Measurements from ENCODE around the gene GCN1. TPM values are rescaled to one million over a fixed set of nuclear protein-coding genes. Genes with fewer than 3 reads are reported as not detected.
"Not testable (repeated sequence)": the region's sequence is repeated elsewhere in the genome, so short reads cannot be mapped to it uniquely, and the experiment has no call there.

Gene GCN1
- polyA plus RNA-seq, 4 donors: 12.3 to 47.9 (median 21.0) TPM

DNA sequence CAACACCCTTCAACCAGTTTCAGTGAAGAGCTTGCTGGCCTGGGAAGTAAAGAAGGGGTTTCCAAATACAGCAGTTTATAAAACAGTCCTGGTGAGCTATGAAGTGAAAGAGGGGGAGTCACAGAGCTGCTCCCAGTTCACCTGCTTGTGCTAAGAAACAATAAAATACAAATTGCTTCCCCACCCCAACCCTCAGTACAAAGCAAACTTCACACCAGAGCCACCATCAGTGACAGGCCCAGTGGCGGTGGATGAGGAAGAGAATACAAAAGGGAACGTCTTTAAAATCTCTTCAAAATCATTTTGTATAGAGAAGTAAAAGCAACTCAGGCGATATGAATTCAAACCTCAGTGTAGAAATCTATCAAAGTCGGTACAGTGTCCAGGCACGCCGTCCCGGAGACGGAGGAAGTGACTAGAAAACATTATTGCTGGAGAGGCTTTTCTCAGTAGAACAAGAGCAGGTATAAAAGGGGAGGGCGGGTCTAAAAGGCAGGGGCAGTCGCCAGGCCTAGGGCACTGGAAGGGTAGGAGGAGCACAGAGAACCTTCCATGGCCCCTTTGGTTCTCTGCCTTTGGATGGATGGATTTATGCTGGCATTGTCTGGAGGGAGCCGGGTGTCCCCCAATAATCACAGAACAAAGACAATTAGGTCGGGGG lies 16.9 kb upstream of the GCN1 start:
- Histone ChIP-seq H3K9me3 (ENCODE audit: control insufficient read depth in 2 of 2, insufficient read depth in 1 of 2, low read depth in 1 of 2, low read length in 1 of 2) (no peaks in the 10 kb centered on the region), H3K27ac (ENCODE audit: low read depth in 1 of 3, low read length in 2 of 3) (no peak overlapping the region), H3K27me3 (ENCODE audit: control insufficient read depth in 3 of 3, insufficient read depth in 3 of 3, low read length in 3 of 3) (no peaks in the 10 kb centered on the region), H3K4me1 (ENCODE audit: control insufficient read depth in 3 of 3, insufficient read depth in 2 of 3, low read depth in 1 of 3, low read length in 2 of 3) (no peaks in the 10 kb centered on the region), H3K4me3 (ENCODE audit: low read depth in 1 of 3, low read length in 3 of 3) (no peak overlapping the region), H3K36me3 (ENCODE audit: control insufficient read depth in 3 of 3, insufficient read depth in 2 of 3, low read depth in 1 of 3, low read length in 3 of 3) (peaks cover 17 to 77% (median 32%) of the 10 kb centered on the region in 3 donors)
- 82 to 84% (median 83%) methylated on average over 12 of the region's 12 CpGs for WGBS, 3 donors
- FAIRE-seq (no peak), DNase-seq (no peak)

DNA sequence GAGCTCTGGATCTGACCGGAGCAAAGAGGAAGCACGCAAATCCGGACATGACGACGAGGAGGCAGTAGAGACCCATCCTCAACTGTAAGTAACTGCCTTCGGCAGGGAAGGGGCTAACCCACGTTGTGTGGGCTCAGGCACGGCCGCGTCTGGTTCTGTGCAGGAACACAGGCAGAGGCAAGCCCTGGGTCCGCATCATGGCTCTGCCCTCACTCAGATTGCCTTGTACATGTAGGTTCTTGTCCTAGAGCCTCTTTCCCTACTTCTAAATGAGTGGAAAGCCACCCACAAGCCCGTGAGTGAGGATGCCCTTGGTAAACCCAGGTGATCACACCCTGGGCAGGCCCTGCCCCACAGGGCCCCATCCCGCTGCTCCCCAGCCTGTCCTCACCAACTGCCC lies 15.3 kb upstream of the GCN1 start:
- 92 to 95% (median 92%) methylated on average over 13 of the region's 13 CpGs for WGBS, 3 donors
- no peaks in the 10 kb centered on the region for H3K9me3 ChIP-seq (ENCODE audit: control insufficient read depth in 2 of 2, insufficient read depth in 1 of 2, low read depth in 1 of 2, low read length in 1 of 2)
- H3K27me3 ChIP-seq (ENCODE audit: control insufficient read depth in 3 of 3, insufficient read depth in 3 of 3, low read length in 3 of 3): no peaks in the 10 kb centered on the region
- H3K36me3 ChIP-seq (ENCODE audit: control insufficient read depth in 3 of 3, insufficient read depth in 2 of 3, low read depth in 1 of 3, low read length in 3 of 3): peaks cover 17 to 65% (median 25%) of the 10 kb centered on the region in 3 donors
- H3K4me1 ChIP-seq (ENCODE audit: control insufficient read depth in 3 of 3, insufficient read depth in 2 of 3, low read depth in 1 of 3, low read length in 2 of 3): no peaks in the 10 kb centered on the region
- DNase-seq: no peak
- FAIRE-seq: no peak
- no peak overlapping the region for H3K27ac ChIP-seq (ENCODE audit: low read depth in 1 of 3, low read length in 2 of 3)
- no peak overlapping the region for H3K4me3 ChIP-seq (ENCODE audit: low read depth in 1 of 3, low read length in 3 of 3)

DNA sequence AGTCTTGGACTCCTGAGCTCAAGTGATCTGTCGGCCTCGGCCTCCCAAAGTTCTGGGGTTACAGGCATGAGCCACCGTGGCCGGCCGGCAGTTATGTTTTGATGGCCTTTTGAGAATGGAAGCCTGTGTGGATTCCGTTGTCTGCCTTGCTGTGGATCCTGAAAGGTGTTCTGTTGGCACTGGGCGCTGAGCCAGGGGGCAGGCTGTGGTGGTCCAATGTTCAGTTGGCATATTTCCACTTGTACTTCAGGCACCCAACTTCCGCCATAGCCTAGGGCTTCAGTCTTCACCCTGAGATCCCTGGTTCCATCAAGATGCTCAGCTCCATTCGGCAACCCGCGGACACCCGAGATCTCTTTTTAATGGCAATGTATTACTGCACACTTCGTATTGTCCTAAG lies 12.7 kb upstream of the GCN1 start:
- H3K9me3 ChIP-seq (ENCODE audit: control insufficient read depth in 2 of 2, insufficient read depth in 1 of 2, low read depth in 1 of 2, low read length in 1 of 2): no peaks in the 10 kb centered on the region
- H3K4me3 ChIP-seq (ENCODE audit: low read depth in 1 of 3, low read length in 3 of 3): no peak overlapping the region
- FAIRE-seq (no peak), DNase-seq (peak in 1 of 2 donors; percentile 87)
- H3K27me3 ChIP-seq (ENCODE audit: control insufficient read depth in 3 of 3, insufficient read depth in 3 of 3, low read length in 3 of 3): no peaks in the 10 kb centered on the region
- H3K4me1 ChIP-seq (ENCODE audit: control insufficient read depth in 3 of 3, insufficient read depth in 2 of 3, low read depth in 1 of 3, low read length in 2 of 3): no peaks in the 10 kb centered on the region
- peak overlapping the region in 1 of 3 donors; percentile 21 for H3K27ac ChIP-seq (ENCODE audit: low read depth in 1 of 3, low read length in 2 of 3)
- peaks cover 8 to 39% (median 12%) of the 10 kb centered on the region in 3 donors for H3K36me3 ChIP-seq (ENCODE audit: control insufficient read depth in 3 of 3, insufficient read depth in 2 of 3, low read depth in 1 of 3, low read length in 3 of 3)
- WGBS, 3 donors: 21 to 70% (median 54%) methylated on average over 13 of the region's 13 CpGs

DNA sequence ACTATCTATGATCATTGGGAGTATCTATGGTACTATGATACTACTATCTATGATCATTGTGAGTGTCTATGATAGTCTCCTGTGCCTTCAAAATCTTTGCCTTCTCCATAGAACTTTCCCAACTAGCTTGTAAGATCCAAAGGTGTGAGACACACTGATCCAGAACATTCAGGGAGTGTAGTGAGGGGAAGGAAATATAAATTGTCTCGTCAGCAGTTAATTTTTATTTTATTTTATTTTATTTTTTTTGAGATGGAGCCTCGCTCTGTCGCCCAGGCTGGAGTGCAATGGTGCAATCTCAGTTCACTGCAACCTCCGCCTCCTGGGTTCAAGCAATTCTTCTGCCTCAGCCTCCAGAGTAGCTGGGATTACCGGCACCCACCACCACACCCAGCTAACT lies 12.3 kb upstream of the GCN1 start:
- H3K4me3 ChIP-seq (ENCODE audit: low read depth in 1 of 3, low read length in 3 of 3); DNase-seq; H3K27me3 ChIP-seq (ENCODE audit: control insufficient read depth in 3 of 3, insufficient read depth in 3 of 3, low read length in 3 of 3); FAIRE-seq; H3K9me3 ChIP-seq (ENCODE audit: control insufficient read depth in 2 of 2, insufficient read depth in 1 of 2, low read depth in 1 of 2, low read length in 1 of 2); H3K4me1 ChIP-seq (ENCODE audit: control insufficient read depth in 3 of 3, insufficient read depth in 2 of 3, low read depth in 1 of 3, low read length in 2 of 3); H3K27ac ChIP-seq (ENCODE audit: low read depth in 1 of 3, low read length in 2 of 3): not testable (repeated sequence)
- 68 to 84% (median 74%) methylated on average over 5 of the region's 5 CpGs for WGBS, 3 donors
- H3K36me3 ChIP-seq (ENCODE audit: control insufficient read depth in 3 of 3, insufficient read depth in 2 of 3, low read depth in 1 of 3, low read length in 3 of 3): peaks cover 5 to 35% (median 8%) of the 10 kb centered on the region in 3 donors

DNA sequence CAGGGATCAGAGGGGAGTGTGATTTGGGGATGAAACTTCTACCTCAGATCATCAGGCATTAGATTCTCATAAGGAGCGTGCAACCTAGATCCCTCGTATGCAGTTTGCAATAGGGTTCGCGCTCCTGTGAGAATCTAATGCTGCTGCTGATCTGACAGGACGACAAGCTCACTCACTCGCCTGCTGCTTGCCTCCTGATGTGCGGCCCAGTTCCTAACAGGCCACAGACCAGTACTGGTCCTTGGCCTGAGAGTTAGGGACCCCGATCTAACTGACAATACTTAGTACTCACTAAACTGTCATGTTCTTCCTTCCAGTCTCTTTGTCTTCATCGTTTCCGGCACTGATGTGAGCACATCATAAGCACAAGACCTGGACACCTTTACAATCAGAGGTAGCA lies 11.7 kb upstream of the GCN1 start:
- FAIRE-seq (no peak), DNase-seq (no peak)
- Histone ChIP-seq H3K9me3 (ENCODE audit: control insufficient read depth in 2 of 2, insufficient read depth in 1 of 2, low read depth in 1 of 2, low read length in 1 of 2) (no peaks in the 10 kb centered on the region), H3K27me3 (ENCODE audit: control insufficient read depth in 3 of 3, insufficient read depth in 3 of 3, low read length in 3 of 3) (no peaks in the 10 kb centered on the region), H3K27ac (ENCODE audit: low read depth in 1 of 3, low read length in 2 of 3) (no peak overlapping the region), H3K36me3 (ENCODE audit: control insufficient read depth in 3 of 3, insufficient read depth in 2 of 3, low read depth in 1 of 3, low read length in 3 of 3) (peaks cover 2 to 29% (median 4%) of the 10 kb centered on the region in 3 donors), H3K4me3 (ENCODE audit: low read depth in 1 of 3, low read length in 3 of 3) (no peak overlapping the region), H3K4me1 (ENCODE audit: control insufficient read depth in 3 of 3, insufficient read depth in 2 of 3, low read depth in 1 of 3, low read length in 2 of 3) (no peaks in the 10 kb centered on the region)
- WGBS, 3 donors: 96 to 98% (median 96%) methylated on average over 10 of the region's 10 CpGs

DNA sequence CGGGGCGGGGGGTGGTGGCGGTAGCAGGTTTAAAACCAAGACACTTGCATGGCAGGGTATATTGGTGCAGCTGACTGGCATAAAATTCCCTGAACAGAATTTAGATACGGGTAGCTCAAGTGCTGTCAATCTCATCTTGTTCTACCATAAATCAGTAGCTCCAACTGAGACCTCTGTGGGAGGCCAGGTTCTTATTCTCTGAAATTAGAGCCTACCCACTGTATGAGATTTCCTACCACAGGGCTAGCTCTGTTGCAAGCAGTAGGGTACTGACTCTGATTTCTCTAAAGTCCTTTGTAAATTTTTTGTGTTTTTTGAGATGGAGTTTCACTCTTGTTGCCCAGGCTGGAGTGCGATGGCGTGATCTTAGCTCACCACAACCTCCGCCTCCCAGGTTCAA lies 9.7 kb upstream of the GCN1 start:
- no peak overlapping the region for H3K4me3 ChIP-seq (ENCODE audit: low read depth in 1 of 3, low read length in 3 of 3)
- H3K4me1 ChIP-seq (ENCODE audit: control insufficient read depth in 3 of 3, insufficient read depth in 2 of 3, low read depth in 1 of 3, low read length in 2 of 3): peaks cover 0 to 8% (median 0%) of the 10 kb centered on the region in 3 donors
- H3K27ac ChIP-seq (ENCODE audit: low read depth in 1 of 3, low read length in 2 of 3): no peak overlapping the region
- no peaks in the 10 kb centered on the region for H3K9me3 ChIP-seq (ENCODE audit: control insufficient read depth in 2 of 2, insufficient read depth in 1 of 2, low read depth in 1 of 2, low read length in 1 of 2)
- FAIRE-seq (no peak), DNase-seq (no peak)
- peaks cover 0 to 19% (median 0%) of the 10 kb centered on the region in 3 donors for H3K36me3 ChIP-seq (ENCODE audit: control insufficient read depth in 3 of 3, insufficient read depth in 2 of 3, low read depth in 1 of 3, low read length in 3 of 3)
- 82 to 93% (median 86%) methylated on average over 7 of the region's 7 CpGs for whole genome bisulfite sequencing, 3 donors
- H3K27me3 ChIP-seq (ENCODE audit: control insufficient read depth in 3 of 3, insufficient read depth in 3 of 3, low read length in 3 of 3): no peaks in the 10 kb centered on the region

DNA sequence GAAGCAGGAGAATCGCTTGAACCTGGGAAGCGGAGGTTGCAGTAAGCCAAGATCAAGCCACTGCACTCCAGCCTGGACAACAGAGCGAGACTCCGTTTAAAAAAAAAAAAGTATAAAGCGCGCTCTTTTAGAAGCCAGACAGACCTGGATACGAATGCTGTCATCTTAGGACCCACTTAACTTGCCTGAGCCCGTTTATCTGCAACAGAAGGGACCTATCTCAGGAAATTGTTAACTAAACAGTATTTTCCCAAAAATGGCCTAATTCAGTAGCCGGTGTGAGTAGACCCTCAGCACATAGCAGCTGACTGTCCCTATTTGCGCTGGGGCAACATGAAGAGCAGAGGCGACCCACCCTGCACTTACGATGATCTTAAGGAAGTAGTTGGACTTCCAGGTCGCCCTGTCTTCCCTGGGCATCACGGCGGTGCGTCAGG lies 5.9 kb upstream of the GCN1 start:
- H3K36me3 ChIP-seq (ENCODE audit: control insufficient read depth in 3 of 3, insufficient read depth in 2 of 3, low read depth in 1 of 3, low read length in 3 of 3): peaks cover 6 to 40% (median 9%) of the 10 kb centered on the region in 3 donors
- H3K9me3 ChIP-seq (ENCODE audit: control insufficient read depth in 2 of 2, insufficient read depth in 1 of 2, low read depth in 1 of 2, low read length in 1 of 2): no peaks in the 10 kb centered on the region
- DNase-seq (peak; percentile 21 to 33), FAIRE-seq (no peak)
- peak overlapping the region; percentile 73 to 93 (median 75) for H3K27ac ChIP-seq (ENCODE audit: low read depth in 1 of 3, low read length in 2 of 3)
- H3K27me3 ChIP-seq (ENCODE audit: control insufficient read depth in 3 of 3, insufficient read depth in 3 of 3, low read length in 3 of 3): no peaks in the 10 kb centered on the region
- peaks cover 0 to 12% (median 0%) of the 10 kb centered on the region in 3 donors for H3K4me1 ChIP-seq (ENCODE audit: control insufficient read depth in 3 of 3, insufficient read depth in 2 of 3, low read depth in 1 of 3, low read length in 2 of 3)
- peak overlapping the region; percentile 77 to 94 (median 90) for H3K4me3 ChIP-seq (ENCODE audit: low read depth in 1 of 3, low read length in 3 of 3)
- 1% methylated on average over 16 of the region's 16 CpGs for WGBS, 3 donors

DNA sequence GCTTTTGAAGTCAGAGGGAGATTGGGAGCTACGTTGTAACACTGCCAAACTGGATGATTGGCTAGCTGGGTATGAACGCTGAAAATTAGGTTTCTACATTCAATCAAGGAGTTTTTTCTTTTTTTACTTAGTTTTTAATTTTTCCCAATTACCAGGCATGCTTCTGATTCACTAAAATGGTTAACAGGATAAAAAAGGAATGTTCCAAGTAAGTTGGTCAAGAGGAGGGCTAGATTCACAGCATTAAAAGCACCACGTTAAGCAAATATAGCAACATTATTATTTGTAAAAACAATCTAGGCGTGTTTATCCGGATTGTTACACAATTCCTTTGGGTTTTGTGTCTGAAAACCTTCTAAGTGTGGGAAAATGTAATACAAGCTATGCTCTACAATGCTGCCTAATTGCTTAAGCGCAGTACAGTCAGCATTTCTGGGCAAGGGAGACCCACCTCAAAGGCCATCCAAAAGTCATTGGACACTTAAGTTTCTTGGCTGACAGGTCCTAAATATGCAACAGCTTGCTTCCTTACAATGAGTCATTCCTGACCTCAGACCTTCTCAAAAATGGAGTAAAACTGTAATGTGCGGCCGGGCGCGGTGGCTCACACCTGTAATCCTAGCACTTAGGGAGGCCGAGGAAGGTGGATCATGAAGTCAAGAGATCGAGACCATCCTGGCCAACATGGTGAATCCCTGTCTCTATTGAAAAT lies 5.2 kb upstream of the GCN1 start:
- 3 to 11% (median 5%) methylated on average over 12 of the region's 12 CpGs for WGBS, 3 donors
- H3K9me3 ChIP-seq (ENCODE audit: control insufficient read depth in 2 of 2, insufficient read depth in 1 of 2, low read depth in 1 of 2, low read length in 1 of 2): no peaks in the 10 kb centered on the region
- H3K4me1 ChIP-seq (ENCODE audit: control insufficient read depth in 3 of 3, insufficient read depth in 2 of 3, low read depth in 1 of 3, low read length in 2 of 3): peaks cover 0 to 18% (median 0%) of the 10 kb centered on the region in 3 donors
- FAIRE-seq: no peak
- peak overlapping the region in 2 of 3 donors; percentile 77 to 94 for H3K4me3 ChIP-seq (ENCODE audit: low read depth in 1 of 3, low read length in 3 of 3)
- no peaks in the 10 kb centered on the region for H3K27me3 ChIP-seq (ENCODE audit: control insufficient read depth in 3 of 3, insufficient read depth in 3 of 3, low read length in 3 of 3)
- H3K27ac ChIP-seq (ENCODE audit: low read depth in 1 of 3, low read length in 2 of 3): peak overlapping the region; percentile 54 to 93 (median 73)
- peak in 1 of 2 donors; percentile 33 for DNase-seq
- H3K36me3 ChIP-seq (ENCODE audit: control insufficient read depth in 3 of 3, insufficient read depth in 2 of 3, low read depth in 1 of 3, low read length in 3 of 3): peaks cover 6 to 45% (median 9%) of the 10 kb centered on the region in 3 donors
